Prostate gland (tissue), 2 donors: ENCODE data around the gene ZNF77. TPM values are rescaled to one million over a fixed set of nuclear protein-coding genes. Genes with fewer than 3 reads are reported as not detected.

Experiments
- DNase-seq: peaks from one replicate; pipeline ENCODE4 v3.0.0-alpha.2; 2019; ENCODE audit warnings: low spot score
- H3K27ac ChIP-seq, 2 donors: fragments of 200-600 bp; sonication (generic); 2 replicates each; pipeline ENCODE4 v1.5.1; 2017 to 2019
- H3K27me3 ChIP-seq: fragments of 200-600 bp; sonication (generic); replicated peaks from 2 replicates; pipeline ENCODE4 v1.5.1; 2019; ENCODE audit not compliant: insufficient read depth
- H3K36me3 ChIP-seq, 2 donors: fragments of 200-600 bp; sonication (generic); 1 replicate in 1 of 2; 2 replicates in 1 of 2; pipeline versions ENCODE4 v1.5.1 to v1.8.1; 2017 to 2019
- H3K4me1 ChIP-seq: fragments of 200-600 bp; sonication (generic); replicated peaks from 2 replicates; pipeline ENCODE4 v1.5.1; 2019
- H3K4me3 ChIP-seq, 2 donors: fragments of 200-600 bp; sonication (generic); 2 replicates each; pipeline ENCODE4 v1.5.1; 2017 to 2019
- H3K9me3 ChIP-seq: fragments of 200-600 bp; sonication (generic); 2 replicates; pipeline ENCODE4 v1.5.1; 2017
- POLR2A ChIP-seq: fragments of 450-650 bp; IDR thresholded peaks from one replicate; pipeline ENCODE4 v1.6.1; 2016; ENCODE audit warnings: antibody characterized with exemption, mild to moderate bottlenecking
- POLR2AphosphoS5 ChIP-seq: sonication (generic); formaldehyde crosslinking; IDR thresholded peaks from one replicate; pipeline ENCODE4 v1.6.1; 2017; ENCODE audit warnings: antibody characterized with exemption
- WGBS: methylation state at CpG from one replicate; pipeline ENCODE4 v1.1.5; 2018; 5-methylcytosine and 5-hydroxymethylcytosine counted together
- intact Hi-C: fragments of 100-400 bp; cut with DNase I; formaldehyde crosslinking; loops from one replicate; pipeline ENCODE4 v1.14.2; 2022
- total RNA-seq, 2 donors: library from RNA; depleted of rRNA; stranded (reverse); fragments of >200 nt; gene quantifications; one replicate each; pipeline ENCODE4 v1.1.0, GENCODE V29; 2016
- TF ChIP-seq, protein P1 (sequence below), 4 experiments: fragments of 200-600 bp in 2 of 4; fragments of 450-650 bp in 2 of 4; sonication (generic) in 2 of 4; IDR thresholded peaks; 1 replicate in 3 of 4; 2 replicates in 1 of 4; pipeline ENCODE4 v1.5.1; 2016 to 2019; ENCODE audit warnings: antibody characterized with exemption in 4 of 4, mild to moderate bottlenecking in 2 of 4, moderate library complexity in 2 of 4

ZNF77 gene
- total RNA-seq, 2 donors from 2014 or later, result 2.8 to 6.6 TPM

- peak overlapping the region; percentile 72 to 84 for H3K4me3 ChIP-seq
- under 1% methylated on average over 53 of the region's 53 CpGs for WGBS
- H3K9me3 ChIP-seq, result no peaks in the 10 kb centered on the region
- peaks cover 3% of the 10 kb centered on the region for H3K4me1 ChIP-seq
- peak overlapping the region; percentile 93 to 96 for H3K27ac ChIP-seq
- intact Hi-C loops, result no loop called here
- TF ChIP-seq POLR2AphosphoS5 (peak; percentile 97), POLR2A (peak; percentile 89)
- TF ChIP-seq, protein P1, sequence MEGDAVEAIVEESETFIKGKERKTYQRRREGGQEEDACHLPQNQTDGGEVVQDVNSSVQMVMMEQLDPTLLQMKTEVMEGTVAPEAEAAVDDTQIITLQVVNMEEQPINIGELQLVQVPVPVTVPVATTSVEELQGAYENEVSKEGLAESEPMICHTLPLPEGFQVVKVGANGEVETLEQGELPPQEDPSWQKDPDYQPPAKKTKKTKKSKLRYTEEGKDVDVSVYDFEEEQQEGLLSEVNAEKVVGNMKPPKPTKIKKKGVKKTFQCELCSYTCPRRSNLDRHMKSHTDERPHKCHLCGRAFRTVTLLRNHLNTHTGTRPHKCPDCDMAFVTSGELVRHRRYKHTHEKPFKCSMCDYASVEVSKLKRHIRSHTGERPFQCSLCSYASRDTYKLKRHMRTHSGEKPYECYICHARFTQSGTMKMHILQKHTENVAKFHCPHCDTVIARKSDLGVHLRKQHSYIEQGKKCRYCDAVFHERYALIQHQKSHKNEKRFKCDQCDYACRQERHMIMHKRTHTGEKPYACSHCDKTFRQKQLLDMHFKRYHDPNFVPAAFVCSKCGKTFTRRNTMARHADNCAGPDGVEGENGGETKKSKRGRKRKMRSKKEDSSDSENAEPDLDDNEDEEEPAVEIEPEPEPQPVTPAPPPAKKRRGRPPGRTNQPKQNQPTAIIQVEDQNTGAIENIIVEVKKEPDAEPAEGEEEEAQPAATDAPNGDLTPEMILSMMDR (IDR thresholded peaks at IDR 0.05), result no peak
- H3K36me3 ChIP-seq, result no peaks in the 10 kb centered on the region
- peak; percentile 100 for DNase-seq
- no peaks in the 10 kb centered on the region for H3K27me3 ChIP-seq
Observed at GRCh38 chr19:2950286-2951124, 5.7 kb upstream of the ZNF77 start.

- intact Hi-C loops, result no loop called here
- H3K36me3 ChIP-seq, result no peaks in the 10 kb centered on the region
- DNase-seq, result no peak
- WGBS, result under 1% methylated on average over 11 of the region's 11 CpGs
- peaks cover 3% of the 10 kb centered on the region for H3K4me1 ChIP-seq
- peak overlapping the region; percentile 72 to 84 for H3K4me3 ChIP-seq
- TF ChIP-seq POLR2AphosphoS5 (no peak), POLR2A (no peak)
- TF ChIP-seq, protein P1 (IDR thresholded peaks at IDR 0.05), result peak in 1 of 4 experiments; percentile 6
- no peaks in the 10 kb centered on the region for H3K27me3 ChIP-seq
- H3K27ac ChIP-seq, result peak overlapping the region; percentile 93 to 96
- no peaks in the 10 kb centered on the region for H3K9me3 ChIP-seq
Observed at GRCh38 chr19:2949939-2950285, 5.1 kb upstream of the ZNF77 start.

GRCh38 chr19:2945575-2946184 lies 909 bp upstream of the ZNF77 start:
- no peaks in the 10 kb centered on the region for H3K27me3 ChIP-seq
- H3K9me3 ChIP-seq, result no peaks in the 10 kb centered on the region
- no peaks in the 10 kb centered on the region for H3K36me3 ChIP-seq
- intact Hi-C loops, result no loop called here
- H3K27ac ChIP-seq, result peak overlapping the region; percentile 87 to 92
- TF ChIP-seq POLR2A, result no peak
- TF ChIP-seq, protein P1 (IDR thresholded peaks at IDR 0.05), result no peak
- TF ChIP-seq POLR2AphosphoS5, result no peak
- peak overlapping the region; percentile 87 to 96 for H3K4me3 ChIP-seq
- DNase-seq, result no peak
- 42% methylated on average over 17 of the region's 17 CpGs for WGBS
- no peaks in the 10 kb centered on the region for H3K4me1 ChIP-seq

GRCh38 chr19:2944403-2944774 lies 382 bp downstream of the ZNF77 start:
- Histone ChIP-seq H3K27ac (peak overlapping the region; percentile 87 to 92), H3K36me3 (no peaks in the 10 kb centered on the region), H3K27me3 (no peaks in the 10 kb centered on the region), H3K4me3 (peak overlapping the region; percentile 87 to 96), H3K4me1 (no peaks in the 10 kb centered on the region), H3K9me3 (no peaks in the 10 kb centered on the region)
- 3% methylated on average over 23 of the region's 23 CpGs for WGBS
- intact Hi-C loops, result no loop called here
- DNase-seq, result no peak
- TF ChIP-seq, protein P1 (IDR thresholded peaks at IDR 0.05), result no peak
- TF ChIP-seq POLR2AphosphoS5 (no peak), POLR2A (no peak)
